ENCODE results near the gene SMAD7. TPM values are rescaled to one million over a fixed set of nuclear protein-coding genes. Genes with fewer than 3 reads are reported as not detected.

Gene SMAD7
- total RNA-seq, 2 experiments from 2014 or later, result 23.8 to 24.1 TPM

GRCh38 chr18:48929212-48929612, 21.6 kb downstream of the SMAD7 start:
- Mint-ChIP-seq H3K4me3 (peak overlapping the region; percentile 68), H3K27me3 (ENCODE audit: low read depth) (no peaks in the 10 kb centered on the region), H3K4me1 (ENCODE audit: low read depth) (peaks cover 99% of the 10 kb centered on the region), H3K36me3 (ENCODE audit: low read depth) (peaks cover 67% of the 10 kb centered on the region), H3K27ac (peak overlapping the region; percentile 88), H3K9me3 (ENCODE audit: insufficient read depth) (no peaks in the 10 kb centered on the region)
- ChIA-PET POLR2A (interaction anchor here (0.7 to 1.6 kb wide), 6 partner anchors 8 to 94 kb away, joined by 3 to 5 read pairs (median 3); no protein-coding TSS in a partner anchor), CTCF (interaction anchor here (0.7 to 1.8 kb wide), 4 partner anchors 9 to 253 kb away, joined by 3 to 5 read pairs (median 4); no protein-coding TSS in a partner anchor)
- no peak for DNase-seq
- no peak for ATAC-seq

- peaks cover 66% of the 10 kb centered on the region for H3K36me3 Mint-ChIP-seq (ENCODE audit: low read depth)
- H3K9me3 Mint-ChIP-seq (ENCODE audit: insufficient read depth), result no peaks in the 10 kb centered on the region
- DNase-seq (peak; percentile 83), ATAC-seq (peak; percentile 89)
- H3K4me3 Mint-ChIP-seq, result peak overlapping the region; percentile 68
- H3K27me3 Mint-ChIP-seq (ENCODE audit: low read depth), result no peaks in the 10 kb centered on the region
- peaks cover 99% of the 10 kb centered on the region for H3K4me1 Mint-ChIP-seq (ENCODE audit: low read depth)
- POLR2A ChIA-PET, result interaction anchor here (0.6 to 1.6 kb wide), 7 partner anchors 9 to 93 kb away, joined by 3 to 5 read pairs (median 3); no protein-coding TSS in a partner anchor
- peak overlapping the region; percentile 88 for H3K27ac Mint-ChIP-seq
- CTCF ChIA-PET, result interaction anchor here (0.7 to 1.8 kb wide), 4 partner anchors 9 to 252 kb away, joined by 3 to 5 read pairs (median 4); no protein-coding TSS in a partner anchor
Measured at GRCh38 chr18:48928787-48929186, 22.0 kb downstream of the SMAD7 start.

- POLR2A ChIA-PET, result interaction anchor here (0.6 to 1.6 kb wide), 2 partner anchors 14 to 17 kb away, joined by 3 to 5 read pairs; no protein-coding TSS in a partner anchor
- H3K4me3 Mint-ChIP-seq, result no peak overlapping the region
- H3K27ac Mint-ChIP-seq, result peak overlapping the region; percentile 34
- no peaks in the 10 kb centered on the region for H3K27me3 Mint-ChIP-seq (ENCODE audit: low read depth)
- peaks cover 99% of the 10 kb centered on the region for H3K4me1 Mint-ChIP-seq (ENCODE audit: low read depth)
- CTCF ChIA-PET, result interaction anchor here (0.8 to 2.4 kb wide), 5 partner anchors 10 to 151 kb away, joined by 3 to 11 read pairs (median 4); partner anchors contain the start of gene SMAD7
- no peaks in the 10 kb centered on the region for H3K9me3 Mint-ChIP-seq (ENCODE audit: insufficient read depth)
- DNase-seq (no peak), ATAC-seq (no peak)
- H3K36me3 Mint-ChIP-seq (ENCODE audit: low read depth), result peaks cover 67% of the 10 kb centered on the region
Measured at GRCh38 chr18:48927286-48928080, 23.3 kb downstream of the SMAD7 start.

GRCh38 chr18:48926420-48926857, 24.3 kb downstream of the SMAD7 start:
- H3K27ac Mint-ChIP-seq, result no peak overlapping the region
- no peaks in the 10 kb centered on the region for H3K9me3 Mint-ChIP-seq (ENCODE audit: insufficient read depth)
- ATAC-seq, result no peak
- no peak for DNase-seq
- peaks cover 61% of the 10 kb centered on the region for H3K36me3 Mint-ChIP-seq (ENCODE audit: low read depth)
- no peaks in the 10 kb centered on the region for H3K27me3 Mint-ChIP-seq (ENCODE audit: low read depth)
- peaks cover 96% of the 10 kb centered on the region for H3K4me1 Mint-ChIP-seq (ENCODE audit: low read depth)
- no peak overlapping the region for H3K4me3 Mint-ChIP-seq
- ChIA-PET CTCF (interaction anchor here (2.4 kb wide), 1 partner anchor 11 kb away, joined by 11 read pairs; no protein-coding TSS in a partner anchor), POLR2A (no interaction called here)

GRCh38 chr18:48925491-48925780, 25.3 kb downstream of the SMAD7 start:
- ATAC-seq (no peak), DNase-seq (no peak)
- no peaks in the 10 kb centered on the region for H3K9me3 Mint-ChIP-seq (ENCODE audit: insufficient read depth)
- peak overlapping the region; percentile 93 for H3K27ac Mint-ChIP-seq
- H3K4me3 Mint-ChIP-seq, result peak overlapping the region; percentile 69
- H3K36me3 Mint-ChIP-seq (ENCODE audit: low read depth), result peaks cover 63% of the 10 kb centered on the region
- peaks cover 95% of the 10 kb centered on the region for H3K4me1 Mint-ChIP-seq (ENCODE audit: low read depth)
- no peaks in the 10 kb centered on the region for H3K27me3 Mint-ChIP-seq (ENCODE audit: low read depth)
- CTCF ChIA-PET, result interaction anchor here (0.9 to 3.4 kb wide), 5 partner anchors 9 to 148 kb away, joined by 3 to 18 read pairs (median 6); no protein-coding TSS in a partner anchor
- POLR2A ChIA-PET, result interaction anchor here (0.6 to 2.6 kb wide), 4 partner anchors 16 to 104 kb away, joined by 3 to 7 read pairs (median 4); no protein-coding TSS in a partner anchor

- Mint-ChIP-seq H3K36me3 (ENCODE audit: low read depth) (peaks cover 64% of the 10 kb centered on the region), H3K9me3 (ENCODE audit: insufficient read depth) (no peaks in the 10 kb centered on the region), H3K4me3 (peak overlapping the region; percentile 69), H3K4me1 (ENCODE audit: low read depth) (peaks cover 94% of the 10 kb centered on the region), H3K27ac (peak overlapping the region; percentile 93), H3K27me3 (ENCODE audit: low read depth) (no peaks in the 10 kb centered on the region)
- CTCF ChIA-PET, result interaction anchor here (0.7 to 3.7 kb wide), 8 partner anchors 9 to 148 kb away, joined by 3 to 18 read pairs (median 6); no protein-coding TSS in a partner anchor
- POLR2A ChIA-PET, result interaction anchor here (0.6 to 2.6 kb wide), 5 partner anchors 16 to 111 kb away, joined by 3 to 7 read pairs (median 3); no protein-coding TSS in a partner anchor
- DNase-seq (peak; percentile 61), ATAC-seq (peak; percentile 7)
Measured at GRCh38 chr18:48924630-48925490, 25.9 kb downstream of the SMAD7 start.

- H3K27ac Mint-ChIP-seq, result peak overlapping the region; percentile 93
- peaks cover 64% of the 10 kb centered on the region for H3K36me3 Mint-ChIP-seq (ENCODE audit: low read depth)
- ChIA-PET POLR2A (interaction anchor here (1.0 to 2.6 kb wide), 2 partner anchors 17 to 110 kb away, joined by 3 to 7 read pairs; no protein-coding TSS in a partner anchor), CTCF (interaction anchor here (0.7 to 3.7 kb wide), 7 partner anchors 10 to 147 kb away, joined by 3 to 18 read pairs (median 6); no protein-coding TSS in a partner anchor)
- H3K9me3 Mint-ChIP-seq (ENCODE audit: insufficient read depth), result no peaks in the 10 kb centered on the region
- H3K27me3 Mint-ChIP-seq (ENCODE audit: low read depth), result no peaks in the 10 kb centered on the region
- peak; percentile 52 for DNase-seq
- peak overlapping the region; percentile 69 for H3K4me3 Mint-ChIP-seq
- peaks cover 87% of the 10 kb centered on the region for H3K4me1 Mint-ChIP-seq (ENCODE audit: low read depth)
- ATAC-seq, result peak; percentile 31
Measured at GRCh38 chr18:48923746-48924629, 26.8 kb downstream of the SMAD7 start.

GRCh38 chr18:48922801-48923730, 27.7 kb downstream of the SMAD7 start:
- Mint-ChIP-seq H3K36me3 (ENCODE audit: low read depth) (peaks cover 60% of the 10 kb centered on the region), H3K4me1 (ENCODE audit: low read depth) (peaks cover 78% of the 10 kb centered on the region), H3K9me3 (ENCODE audit: insufficient read depth) (no peaks in the 10 kb centered on the region), H3K27ac (peak overlapping the region; percentile 93), H3K4me3 (peak overlapping the region; percentile 66), H3K27me3 (ENCODE audit: low read depth) (no peaks in the 10 kb centered on the region)
- ATAC-seq (peak; percentile 17), DNase-seq (no peak)
- POLR2A ChIA-PET, result interaction anchor here (2.6 kb wide), 1 partner anchor 18 kb away, joined by 7 read pairs; no protein-coding TSS in a partner anchor
- CTCF ChIA-PET, result interaction anchor here (0.7 to 3.7 kb wide), 4 partner anchors 9 to 146 kb away, joined by 3 to 18 read pairs (median 10); no protein-coding TSS in a partner anchor

GRCh38 chr18:48922226-48922800, 28.5 kb downstream of the SMAD7 start:
- Mint-ChIP-seq H3K27ac (peak overlapping the region; percentile 93), H3K4me1 (ENCODE audit: low read depth) (peaks cover 71% of the 10 kb centered on the region), H3K9me3 (ENCODE audit: insufficient read depth) (no peaks in the 10 kb centered on the region), H3K27me3 (ENCODE audit: low read depth) (no peaks in the 10 kb centered on the region), H3K4me3 (peak overlapping the region; percentile 66), H3K36me3 (ENCODE audit: low read depth) (peaks cover 58% of the 10 kb centered on the region)
- DNase-seq, result no peak
- POLR2A ChIA-PET, result no interaction called here
- CTCF ChIA-PET, result interaction anchor here (0.8 to 3.7 kb wide), 4 partner anchors 8 to 146 kb away, joined by 3 to 18 read pairs (median 10); no protein-coding TSS in a partner anchor
- ATAC-seq, result no peak
